Spleen (tissue), 11 donors: ENCODE measurements around the gene PRRG1. TPM values are rescaled to one million over a fixed set of nuclear protein-coding genes. Genes with fewer than 3 reads are reported as not detected.

Experiments used
- DNase-seq: peaks from one replicate; pipeline ENCODE4 v3.0.0-alpha.2; 2020
- H3K27ac ChIP-seq, 8 donors: fragments of 200-600 bp; sonication (generic) in 7 of 8; 1 replicate in 4 of 8; 2 replicates in 4 of 8; pipeline versions ENCODE4 v1.5.0 to v1.8.0; 2016 to 2021; ENCODE audit warnings: inconsistent platforms in 4 of 8, mild to moderate bottlenecking in 4 of 8, moderate library complexity in 1 of 8
- H3K27me3 ChIP-seq, 7 donors: fragments of 200-600 bp; sonication (generic) in 6 of 7; replicated peaks in 1 of 7; 1 replicate in 4 of 7; 2 replicates in 3 of 7; pipeline versions ENCODE4 v1.5.0 to v1.8.0; 2016 to 2021; ENCODE audit warnings: inconsistent platforms in 3 of 7, mild to moderate bottlenecking in 1 of 7
- H3K36me3 ChIP-seq, 6 donors: fragments of 200-600 bp; sonication (generic) in 5 of 6; 1 replicate in 4 of 6; 2 replicates in 2 of 6; pipeline versions ENCODE4 v1.5.0 to v1.8.0; 2016 to 2021; ENCODE audit warnings: inconsistent platforms in 2 of 6
- H3K4me1 ChIP-seq, 6 donors: fragments of 200-600 bp; sonication (generic) in 5 of 6; 1 replicate in 3 of 6; 2 replicates in 3 of 6; pipeline versions ENCODE4 v1.5.0 to v1.8.0; 2016 to 2021; ENCODE audit warnings: inconsistent platforms in 3 of 6
- H3K4me3 ChIP-seq, 8 donors: fragments of 200-600 bp; sonication (generic) in 7 of 8; 1 replicate in 4 of 8; 2 replicates in 4 of 8; pipeline versions ENCODE4 v1.5.0 to v1.8.0; 2016 to 2021; ENCODE audit warnings: inconsistent platforms in 4 of 8, mild to moderate bottlenecking in 4 of 8, moderate library complexity in 2 of 8
- H3K9me3 ChIP-seq, 8 donors: fragments of 200-600 bp; sonication (generic) in 7 of 8; 1 replicate in 4 of 8; 2 replicates in 4 of 8; pipeline versions ENCODE4 v1.5.0 to v1.8.0; 2016 to 2021; ENCODE audit warnings: inconsistent platforms in 4 of 8
- POLR2A ChIP-seq, 3 donors: fragments of 450-650 bp; IDR thresholded peaks; one replicate each; pipeline ENCODE4 v1.5.1; 2017; ENCODE audit warnings: antibody characterized with exemption in 3 of 3, mild to moderate bottlenecking in 1 of 3
- POLR2AphosphoS5 ChIP-seq, 3 donors: sonication (generic); formaldehyde crosslinking; IDR thresholded peaks; one replicate each; pipeline ENCODE4 v1.5.1; 2017; ENCODE audit warnings: antibody characterized with exemption in 3 of 3
- WGBS, 5 donors: extraction: QIAGEN DNeasy Blood & Tissue Kit in 3 of 5; methylation state at CpG; one replicate each; pipeline versions ENCODE4 v1.1.5 to v1.1.7; 2013 to 2018; 5-methylcytosine and 5-hydroxymethylcytosine counted together
- intact Hi-C: fragments of 100-400 bp; cut with DNase I; formaldehyde crosslinking; loops from one replicate; pipeline ENCODE4 v1.15.0; 2023; ENCODE audit warnings: low total_unique reads
- polyA plus RNA-seq, 3 donors: library from polyadenylated mRNA; stranded (reverse); fragments of 200-250 nt; gene quantifications; one replicate each; pipeline ENCODE4 v1.2.1, GENCODE V29; 2013
- total RNA-seq, 7 donors: library from RNA; depleted of rRNA in 3 of 7; stranded (reverse); fragments of >200 nt in 3 of 7; fragmentation: NEBNext Ultra II Directional in 4 of 7; extraction: Animal tissue kit (Norgen Biotek cat#: 25700) in 4 of 7; gene quantifications; one replicate each; pipeline versions ENCODE4 v1.1.0 to v1.2.1, GENCODE V29; 2016 to 2021
- TF ChIP-seq, protein P1 (sequence below), 11 experiments: fragments of 200-600 bp in 7 of 11; fragments of 450-650 bp in 4 of 11; sonication (generic) in 4 of 11; IDR thresholded peaks in 8 of 11; conservative IDR thresholded peaks in 3 of 11; 1 replicate in 7 of 11; 2 replicates in 4 of 11; pipeline versions ENCODE4 v1.4.0 to v1.8.0; 2016 to 2021; ENCODE audit warnings: antibody characterized with exemption in 11 of 11, inconsistent platforms in 4 of 11, mild to moderate bottlenecking in 1 of 11
- donor health status: healthy with polysubstance abuse.
- donor health status: DM: no; HTN: no; CAD: no; lungs with moderate emphysema.
- donor health status: DM: no; HTN: no; CAD: no.
- donor health status: Bipolar disorder and iron deficiency.
- donor health status: healthy.
- donor health status: DM: no; HTN: no; CAD: no.
- donor health status: DM: yes; HTN: yes; CAD: no.

Gene PRRG1
- total and polyA plus RNA-seq, 10 donors = 0.41 to 12.0 (median 5.6) TPM

DNA sequence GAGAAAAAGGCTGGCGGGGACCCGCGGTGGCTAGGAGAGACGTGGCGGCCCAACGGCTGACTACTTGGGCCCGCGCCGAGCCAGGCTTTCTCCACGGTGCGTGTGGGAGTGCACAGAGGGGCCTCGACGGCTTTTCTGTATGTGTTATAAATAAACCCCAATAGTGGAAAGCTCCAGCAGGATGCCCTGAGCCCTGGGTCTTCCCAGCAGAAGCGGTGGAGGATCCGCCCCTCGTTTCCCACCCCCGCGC is 268 bp upstream of the PRRG1 start:
- intact Hi-C loops = no loop called here
- peak; percentile 71 for DNase-seq

DNA sequence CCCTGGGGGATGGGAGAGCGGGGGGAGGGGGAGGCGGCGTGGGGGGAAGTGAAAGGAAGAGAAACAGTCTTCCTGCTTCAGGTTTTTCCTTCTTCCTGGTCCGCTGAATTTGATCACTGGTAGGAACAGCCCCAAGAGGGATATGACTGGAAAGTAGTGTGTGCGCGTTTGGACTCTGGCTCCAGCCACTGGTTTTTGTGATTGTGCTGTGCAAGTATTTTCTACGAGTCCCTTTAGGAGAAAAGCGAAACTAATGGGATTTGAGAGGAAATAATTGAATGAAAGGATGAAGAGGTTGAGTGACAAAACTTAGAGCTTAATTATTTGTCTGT is 836 bp downstream of the PRRG1 start:
- no peak for TF ChIP-seq POLR2AphosphoS5 (IDR thresholded peaks at IDR 0.05)
- TF ChIP-seq, protein P1, sequence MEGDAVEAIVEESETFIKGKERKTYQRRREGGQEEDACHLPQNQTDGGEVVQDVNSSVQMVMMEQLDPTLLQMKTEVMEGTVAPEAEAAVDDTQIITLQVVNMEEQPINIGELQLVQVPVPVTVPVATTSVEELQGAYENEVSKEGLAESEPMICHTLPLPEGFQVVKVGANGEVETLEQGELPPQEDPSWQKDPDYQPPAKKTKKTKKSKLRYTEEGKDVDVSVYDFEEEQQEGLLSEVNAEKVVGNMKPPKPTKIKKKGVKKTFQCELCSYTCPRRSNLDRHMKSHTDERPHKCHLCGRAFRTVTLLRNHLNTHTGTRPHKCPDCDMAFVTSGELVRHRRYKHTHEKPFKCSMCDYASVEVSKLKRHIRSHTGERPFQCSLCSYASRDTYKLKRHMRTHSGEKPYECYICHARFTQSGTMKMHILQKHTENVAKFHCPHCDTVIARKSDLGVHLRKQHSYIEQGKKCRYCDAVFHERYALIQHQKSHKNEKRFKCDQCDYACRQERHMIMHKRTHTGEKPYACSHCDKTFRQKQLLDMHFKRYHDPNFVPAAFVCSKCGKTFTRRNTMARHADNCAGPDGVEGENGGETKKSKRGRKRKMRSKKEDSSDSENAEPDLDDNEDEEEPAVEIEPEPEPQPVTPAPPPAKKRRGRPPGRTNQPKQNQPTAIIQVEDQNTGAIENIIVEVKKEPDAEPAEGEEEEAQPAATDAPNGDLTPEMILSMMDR (IDR thresholded peaks at IDR 0.05 in 8 of 11, conservative IDR thresholded peaks at IDR 0.05 in 3 of 11) = no peak
- TF ChIP-seq POLR2A (IDR thresholded peaks at IDR 0.05) = no peak
- Histone ChIP-seq H3K36me3 (no peaks in the 10 kb centered on the region), H3K9me3 (no peaks in the 10 kb centered on the region), H3K27me3 (peaks cover 0 to 26% (median 7%) of the 10 kb centered on the region in 7 donors), H3K4me3 (peak overlapping the region; percentile 7 to 69 (median 39)), H3K27ac (peak overlapping the region in 6 of 8 donors; percentile 67 to 82 (median 76)), H3K4me1 (peaks cover 0 to 4% (median 0%) of the 10 kb centered on the region in 6 donors)
- intact Hi-C loops = no loop called here
- no peak for DNase-seq
- 4 to 28% (median 6%) methylated on average over 8 of the region's 8 CpGs for WGBS, 5 donors

More for the DNA sequence above, 268 bp upstream of the PRRG1 start:
- TF ChIP-seq, protein P1 (IDR thresholded peaks at IDR 0.05 in 8 of 11, conservative IDR thresholded peaks at IDR 0.05 in 3 of 11) = no peak
- TF ChIP-seq POLR2A (IDR thresholded peaks at IDR 0.05) (no peak), POLR2AphosphoS5 (IDR thresholded peaks at IDR 0.05) (no peak)
- no peaks in the 10 kb centered on the region for H3K36me3 ChIP-seq
- peak overlapping the region in 5 of 8 donors; percentile 35 to 69 (median 45) for H3K4me3 ChIP-seq
- H3K27ac ChIP-seq = peak overlapping the region in 6 of 8 donors; percentile 52 to 81 (median 72)
- no peaks in the 10 kb centered on the region for H3K9me3 ChIP-seq
- H3K27me3 ChIP-seq = peaks cover 0 to 31% (median 7%) of the 10 kb centered on the region in 7 donors
- peaks cover 0 to 4% (median 0%) of the 10 kb centered on the region in 6 donors for H3K4me1 ChIP-seq
- whole genome bisulfite sequencing, 5 donors = 2 to 42% (median 7%) methylated on average over 8 to 18 of the region's 18 CpGs

DNA sequence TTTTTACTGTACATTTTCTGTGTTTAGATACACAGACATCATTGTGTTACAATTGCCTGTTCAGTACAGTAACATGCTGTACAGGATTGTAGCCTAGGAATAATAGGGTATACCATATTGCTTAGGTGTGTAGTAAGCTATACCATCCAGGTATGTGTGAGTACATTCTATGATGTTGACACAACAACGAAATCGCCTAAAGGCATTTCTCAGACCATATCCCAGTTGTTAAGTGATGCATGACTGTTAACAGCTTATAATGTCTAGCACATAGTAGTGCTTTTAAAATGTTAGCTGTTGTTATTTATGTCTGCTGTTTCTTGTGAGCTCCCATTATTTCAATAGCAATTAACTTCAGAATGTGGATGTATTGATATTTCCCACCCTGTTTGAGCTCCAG is 4.5 kb downstream of the PRRG1 start:
- intact Hi-C loops = no loop called here

DNA sequence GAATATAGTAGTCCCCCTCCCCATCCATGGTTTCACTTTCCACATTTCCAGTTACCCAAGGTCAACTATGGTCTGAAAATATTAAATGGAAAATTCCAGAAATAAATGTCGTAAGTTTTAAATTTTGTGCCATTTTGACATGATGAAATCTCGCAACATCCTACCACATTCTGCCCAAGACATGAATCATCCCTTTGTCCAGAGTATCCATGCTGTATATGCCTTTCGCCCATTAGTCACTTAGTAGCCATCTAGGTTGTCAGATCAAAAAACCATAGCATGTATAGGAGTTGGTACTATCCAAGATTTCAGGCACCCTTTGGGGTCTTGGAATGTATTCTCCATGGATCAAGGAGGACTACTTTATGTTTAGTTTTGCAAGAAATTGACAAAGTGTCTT is 8.3 kb downstream of the PRRG1 start:
- intact Hi-C loops = no loop called here
- H3K4me3 ChIP-seq = no peak overlapping the region
- H3K36me3 ChIP-seq = no peaks in the 10 kb centered on the region
- no peak overlapping the region for H3K27ac ChIP-seq
- no peaks in the 10 kb centered on the region for H3K4me1 ChIP-seq
- no peak for TF ChIP-seq POLR2A (IDR thresholded peaks at IDR 0.05)
- H3K9me3 ChIP-seq = peaks cover 0 to 14% (median 1%) of the 10 kb centered on the region in 8 donors
- 85 to 98% (median 88%) methylated on average over 3 of the region's 3 CpGs for WGBS, 5 donors
- DNase-seq = no peak
- H3K27me3 ChIP-seq = no peaks in the 10 kb centered on the region

More for the DNA sequence above, 4.5 kb downstream of the PRRG1 start:
- peaks cover 0 to under 1% (median 0%) of the 10 kb centered on the region in 8 donors for H3K9me3 ChIP-seq
- peaks cover 0 to 18% (median 7%) of the 10 kb centered on the region in 7 donors for H3K27me3 ChIP-seq
- no peak overlapping the region for H3K4me3 ChIP-seq
- no peak for DNase-seq
- WGBS, 5 donors = 74 to 100% (median 87%) methylated on average over 2 of the region's 2 CpGs
- H3K36me3 ChIP-seq = no peaks in the 10 kb centered on the region
- TF ChIP-seq POLR2A (IDR thresholded peaks at IDR 0.05) = no peak
- TF ChIP-seq, protein P1 (IDR thresholded peaks at IDR 0.05 in 8 of 11, conservative IDR thresholded peaks at IDR 0.05 in 3 of 11) = no peak
- TF ChIP-seq POLR2AphosphoS5 (IDR thresholded peaks at IDR 0.05) = no peak
- peaks cover 0 to 4% (median 0%) of the 10 kb centered on the region in 6 donors for H3K4me1 ChIP-seq
- no peak overlapping the region for H3K27ac ChIP-seq

DNA sequence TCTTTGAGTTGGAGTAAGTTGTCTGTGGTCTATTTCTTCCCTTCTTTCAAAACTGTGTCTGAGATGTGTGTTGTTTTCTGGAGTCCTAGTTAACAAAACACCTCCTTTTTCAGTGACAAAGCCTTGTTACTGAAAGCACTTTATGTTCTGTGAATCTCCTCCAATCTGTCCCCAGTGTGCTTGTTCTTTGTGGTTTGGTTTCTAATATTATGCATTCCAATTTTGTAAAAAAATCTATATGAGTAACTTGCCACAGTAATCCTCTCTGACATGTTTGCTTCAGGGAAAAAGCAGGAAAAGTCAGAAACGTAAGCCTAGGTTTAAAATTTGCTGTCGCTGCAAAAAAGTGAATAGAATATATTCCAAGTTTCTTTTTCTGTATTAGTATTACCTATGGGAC is 12.4 kb downstream of the PRRG1 start:
- Histone ChIP-seq H3K9me3 (peaks cover 0 to 14% (median 1%) of the 10 kb centered on the region in 8 donors), H3K4me3 (no peak overlapping the region), H3K36me3 (no peaks in the 10 kb centered on the region), H3K27me3 (no peaks in the 10 kb centered on the region), H3K4me1 (no peaks in the 10 kb centered on the region), H3K27ac (no peak overlapping the region)
- DNase-seq = no peak
- TF ChIP-seq, protein P1 (IDR thresholded peaks at IDR 0.05 in 8 of 11, conservative IDR thresholded peaks at IDR 0.05 in 3 of 11) = no peak
- TF ChIP-seq POLR2AphosphoS5 (IDR thresholded peaks at IDR 0.05) (no peak), POLR2A (IDR thresholded peaks at IDR 0.05) (no peak)
- WGBS, 5 donors = 47 to 78% (median 69%) methylated on average over 2 of the region's 2 CpGs
- intact Hi-C loops = no loop called here
